ENCODE measurements around the gene PROX2. TPM values are rescaled to one million over a fixed set of nuclear protein-coding genes. Genes with fewer than 3 reads are reported as not detected.

The PROX2 gene
- total RNA-seq, 1 experiment from 2014 or later: not detected

GRCh38 chr14:74888164-74889158 is 12.5 kb upstream of the PROX2 start:
- peaks cover 55% of the 10 kb centered on the region for H3K36me3 ChIP-seq (ENCODE audit: low read depth, low read length)
- intact Hi-C loops (cut with micrococcal nuclease): no loop called here
- POLR2A ChIA-PET (ENCODE audit: unreplicated experiment): no interaction called here
- no peak overlapping the region for H3K4me3 ChIP-seq (ENCODE audit: low read length)
- no peak overlapping the region for H3K4me2 ChIP-seq (ENCODE audit: low read length)
- peaks cover 54% of the 10 kb centered on the region for H3K79me2 ChIP-seq (ENCODE audit: low read length)
- no TSS peak for BruUV-seq (replicated peaks)
- H3K27me3 ChIP-seq (ENCODE audit: low read length): no peaks in the 10 kb centered on the region
- H3K9ac ChIP-seq (ENCODE audit: low read length): no peak overlapping the region
- no peaks in the 10 kb centered on the region for H3K9me2 ChIP-seq (replicated peaks; ENCODE audit: low read length)
- no peak overlapping the region for H2AFZ ChIP-seq (ENCODE audit: low read length)
- DNase-seq (no peak), ATAC-seq (no peak)
- H3K27ac ChIP-seq (ENCODE audit: low read length): no peak overlapping the region
- no peak for TF ChIP-seq EZH2phosphoT487 (IDR thresholded peaks at IDR 0.05; ENCODE audit: borderline replicate concordance, low read length)
- no peak for TF ChIP-seq CTCF (conservative IDR thresholded peaks at IDR 0.05; ENCODE audit: low read depth, low read length)
- TF ChIP-seq EZH2 (IDR thresholded peaks at IDR 0.05; ENCODE audit: low read length, unreplicated experiment): no peak
- H4K20me1 ChIP-seq (ENCODE audit: low read length): peaks cover 22% of the 10 kb centered on the region
- CTCF ChIA-PET: no interaction called here
- H3K9me3 ChIP-seq (ENCODE audit: low read length): no peaks in the 10 kb centered on the region
- peaks cover 7% of the 10 kb centered on the region for H3K4me1 ChIP-seq (ENCODE audit: insufficient read depth, low read length)
- H3F3A ChIP-seq (ENCODE audit: low read length, unreplicated experiment): no peaks in the 10 kb centered on the region

GRCh38 chr14:74886001-74886400 is 10.1 kb upstream of the PROX2 start:
- POLR2A ChIA-PET (ENCODE audit: unreplicated experiment): interaction anchor here (0.6 kb wide), 1 partner anchor 241 kb away, joined by 4 read pairs; the partner anchor contains the start of gene NEK9
- no peak for ATAC-seq
- intact Hi-C loops (cut with micrococcal nuclease): no loop called here

More at GRCh38 chr14:74886001-74886400, 10.1 kb upstream of the PROX2 start:
- CTCF ChIA-PET: no interaction called here
- Histone ChIP-seq H3K4me1 (ENCODE audit: insufficient read depth, low read length) (peaks cover 15% of the 10 kb centered on the region), H3K9me2 (replicated peaks; ENCODE audit: low read length) (no peaks in the 10 kb centered on the region), H3K27ac (ENCODE audit: low read length) (no peak overlapping the region), H3K27me3 (ENCODE audit: low read length) (no peaks in the 10 kb centered on the region), H4K20me1 (ENCODE audit: low read length) (peaks cover 27% of the 10 kb centered on the region), H3K4me3 (ENCODE audit: low read length) (no peak overlapping the region), H3K9me3 (ENCODE audit: low read length) (no peaks in the 10 kb centered on the region), H3K36me3 (ENCODE audit: low read depth, low read length) (peaks cover 33% of the 10 kb centered on the region; the same call in 1 of the 2 replicates), H3K4me2 (ENCODE audit: low read length) (no peak overlapping the region), H3K9ac (ENCODE audit: low read length) (no peak overlapping the region), H2AFZ (ENCODE audit: low read length) (no peak overlapping the region), H3F3A (ENCODE audit: low read length, unreplicated experiment) (no peaks in the 10 kb centered on the region), H3K79me2 (ENCODE audit: low read length) (peaks cover 75% of the 10 kb centered on the region)
- no peak for TF ChIP-seq EZH2 (IDR thresholded peaks at IDR 0.05; ENCODE audit: low read length, unreplicated experiment)
- no peak for TF ChIP-seq CTCF (conservative IDR thresholded peaks at IDR 0.05; ENCODE audit: low read depth, low read length)
- no peak for TF ChIP-seq EZH2phosphoT487 (IDR thresholded peaks at IDR 0.05; ENCODE audit: borderline replicate concordance, low read length)
- no peak for DNase-seq
- no TSS peak for BruUV-seq (replicated peaks)
